Lung (tissue), 12 donors: ENCODE data around the gene MAP7D3. TPM values are rescaled to one million over a fixed set of nuclear protein-coding genes. Genes with fewer than 3 reads are reported as not detected.
"Not testable (repeated sequence)": the region's sequence is repeated elsewhere in the genome, so short reads cannot be mapped to it uniquely, and the experiment has no call there.

Experiments
- ATAC-seq: fragments of 200-7000 bp; cut with Tn5 transposase; one replicate; pipeline ENCODE4 v1.9.1; 2020; ENCODE audit warnings: moderate number of reproducible peaks; ENCODE audit not compliant: insufficient read depth, low FRiP score
- DNase-seq, 3 donors: peaks; one replicate each; pipeline ENCODE4 v3.0.0-alpha.2; 2013 to 2017
- H3K27ac ChIP-seq, 2 donors: one replicate each; pipeline ENCODE4 v1.5.1; 2013; ENCODE audit warnings: mild to moderate bottlenecking in 2 of 2, moderate library complexity in 2 of 2, control low read depth in 1 of 2, inconsistent platforms in 1 of 2, low read depth in 1 of 2, low read length in 1 of 2
- H3K27me3 ChIP-seq, 3 donors: one replicate each; pipeline ENCODE4 v1.5.1; 2013; ENCODE audit warnings: low read length in 2 of 3; ENCODE audit not compliant: control insufficient read depth in 3 of 3, insufficient read depth in 3 of 3
- H3K36me3 ChIP-seq, 4 donors: one replicate each; pipeline ENCODE4 v1.5.1; 2013; ENCODE audit warnings: low read length in 4 of 4, mild to moderate bottlenecking in 1 of 4, moderate library complexity in 1 of 4; ENCODE audit not compliant: control insufficient read depth in 4 of 4, insufficient read depth in 4 of 4
- H3K4me1 ChIP-seq, 5 donors: one replicate each; pipeline ENCODE4 v1.5.1; 2013; ENCODE audit warnings: low read length in 5 of 5, mild to moderate bottlenecking in 2 of 5, moderate library complexity in 1 of 5; ENCODE audit not compliant: control insufficient read depth in 5 of 5, insufficient read depth in 5 of 5
- H3K4me3 ChIP-seq: one replicate; pipeline ENCODE4 v1.5.1; 2013; ENCODE audit warnings: mild to moderate bottlenecking, control low read depth, moderate library complexity
- H3K9ac ChIP-seq, 2 donors: one replicate each; pipeline ENCODE4 v1.5.1; 2013; ENCODE audit warnings: low read length in 2 of 2, control low read depth in 1 of 2; ENCODE audit not compliant: insufficient read depth in 1 of 2
- H3K9me3 ChIP-seq, 4 donors: one replicate each; pipeline ENCODE4 v1.5.1; 2013; ENCODE audit warnings: low read length in 3 of 4, mild to moderate bottlenecking in 1 of 4, moderate library complexity in 1 of 4; ENCODE audit not compliant: control insufficient read depth in 4 of 4, insufficient read depth in 3 of 4
- CTCF ChIP-seq: IDR thresholded peaks from 2 replicates; pipeline ENCODE4 v1.5.1; 2012; ENCODE audit warnings: mild to moderate bottlenecking; ENCODE audit errors: control extremely low read depth, extremely low read depth
- WGBS, 2 donors: extraction: QIAGEN DNeasy Blood & Tissue Kit; methylation state at CpG; one replicate each; pipeline ENCODE4 v1.1.7; 2013; 5-methylcytosine and 5-hydroxymethylcytosine counted together
- polyA plus RNA-seq, 2 donors: library from polyadenylated mRNA; stranded (reverse); fragments of 200-250 nt; gene quantifications; one replicate each; pipeline ENCODE4 v1.2.1, GENCODE V29; 2013
- total RNA-seq, 2 donors: library from RNA; depleted of rRNA in 1 of 2; stranded (reverse); fragments of >200 nt in 1 of 2; gene quantifications; one replicate each; pipeline ENCODE4 v1.2.1, GENCODE V29; 2014 to 2021
- donor health status: control.
- donor health status: control.
- donor health status: Bipolar disorder and iron deficiency.
- donor health status: healthy.
- donor health status: DM: yes; HTN: yes; CAD: no.

The MAP7D3 gene
- total and polyA plus RNA-seq, 4 donors: 4.0 to 10.5 (median 6.5) TPM

GRCh38 chrX:136291824-136292223 lies 40.6 kb upstream of the MAP7D3 start:
- no peak for TF ChIP-seq CTCF
- Histone ChIP-seq H3K9ac (no peak overlapping the region), H3K9me3 (peaks cover 0 to 1% (median 0%) of the 10 kb centered on the region in 4 donors), H3K4me3 (no peak overlapping the region), H3K27ac (no peak overlapping the region), H3K27me3 (peaks cover 0 to 5% (median 3%) of the 10 kb centered on the region in 3 donors), H3K4me1 (no peaks in the 10 kb centered on the region), H3K36me3 (no peaks in the 10 kb centered on the region)
- ATAC-seq (no peak), DNase-seq (no peak)
- 79 to 93% methylated on average over 2 of the region's 2 CpGs for WGBS, 2 donors

- WGBS, 2 donors: 76 to 95% methylated on average over 5 of the region's 5 CpGs
- not testable (repeated sequence) for H3K9me3 ChIP-seq, DNase-seq
Observed at GRCh38 chrX:136286375-136286774, 35.2 kb upstream of the MAP7D3 start.

GRCh38 chrX:136275553-136275952 lies 24.4 kb upstream of the MAP7D3 start:
- Histone ChIP-seq H3K9ac (no peak overlapping the region), H3K27ac (no peak overlapping the region), H3K4me3 (no peak overlapping the region), H3K36me3 (no peaks in the 10 kb centered on the region), H3K4me1 (no peaks in the 10 kb centered on the region), H3K27me3 (peaks cover 0 to 4% (median 4%) of the 10 kb centered on the region in 3 donors), H3K9me3 (peaks cover 0 to 2% (median 0%) of the 10 kb centered on the region in 4 donors)
- WGBS, 2 donors: 71 to 90% methylated on average over 4 of the region's 4 CpGs
- no peak for TF ChIP-seq CTCF
- ATAC-seq (no peak), DNase-seq (no peak)

More at GRCh38 chrX:136286375-136286774, 35.2 kb upstream of the MAP7D3 start:
- H3K36me3 ChIP-seq, H3K4me3 ChIP-seq, H3K27ac ChIP-seq, H3K9ac ChIP-seq, H3K4me1 ChIP-seq, ATAC-seq, H3K27me3 ChIP-seq: not testable (repeated sequence)

GRCh38 chrX:136273986-136274385 lies 22.8 kb upstream of the MAP7D3 start:
- WGBS, 2 donors: 68 to 89% methylated on average over 1 of the region's 1 CpG

More at GRCh38 chrX:136273986-136274385, 22.8 kb upstream of the MAP7D3 start:
- peaks cover 0 to 2% (median 0%) of the 10 kb centered on the region in 4 donors for H3K9me3 ChIP-seq
- no peaks in the 10 kb centered on the region for H3K4me1 ChIP-seq
- no peak for DNase-seq
- H3K9ac ChIP-seq: no peak overlapping the region
- H3K27ac ChIP-seq: no peak overlapping the region
- H3K4me3 ChIP-seq: no peak overlapping the region
- H3K36me3 ChIP-seq: no peaks in the 10 kb centered on the region
- ATAC-seq: no peak
- peaks cover 0 to 10% (median 4%) of the 10 kb centered on the region in 3 donors for H3K27me3 ChIP-seq
- no peak for TF ChIP-seq CTCF
